OCI-LY1 (cell line): Measurements from ENCODE around the gene ACTRT2.

Experiments
- H2AFZ ChIP-seq: fragments of 200-600 bp; sonication (generic), shearing (Covaris generic); 2 replicates; pipeline ENCODE4 v1.6.0; 2014; ENCODE audit warnings: antibody characterized with exemption, mild to moderate bottlenecking, low read length
- H3F3A ChIP-seq: fragments of 200-600 bp; sonication (generic), shearing (Covaris generic); 2 replicates; pipeline ENCODE4 v1.6.0; 2014; ENCODE audit warnings: mild to moderate bottlenecking, antibody characterized with exemption, low read length, moderate library complexity; ENCODE audit not compliant: insufficient read depth
- H3K27ac ChIP-seq: fragments of 200-600 bp; sonication (generic); 2 replicates; pipeline ENCODE4 v1.5.1; 2014; ENCODE audit warnings: low read length, mixed run types, mild to moderate bottlenecking, low read depth; ENCODE audit not compliant: poor library complexity, severe bottlenecking
- H3K27me3 ChIP-seq: fragments of 200-600 bp; sonication (generic); 2 replicates; pipeline ENCODE4 v1.6.0; 2014; ENCODE audit warnings: antibody characterized with exemption, mild to moderate bottlenecking, low read length, moderate library complexity; ENCODE audit not compliant: insufficient read depth
- H3K36me3 ChIP-seq: fragments of 200-600 bp; sonication (generic); 2 replicates; pipeline ENCODE4 v1.6.1; 2014; ENCODE audit warnings: mild to moderate bottlenecking, antibody characterized with exemption, low read length, moderate library complexity, mixed read lengths; ENCODE audit not compliant: insufficient read depth
- H3K4me1 ChIP-seq: fragments of 200-600 bp; sonication (generic); 2 replicates; pipeline ENCODE4 v1.5.1; 2014; ENCODE audit warnings: mild to moderate bottlenecking, low read length, moderate library complexity; ENCODE audit not compliant: insufficient read depth, severe bottlenecking
- H3K4me2 ChIP-seq: fragments of 200-600 bp; sonication (generic), shearing (Covaris generic); 2 replicates; pipeline ENCODE4 v1.6.1; 2014; ENCODE audit warnings: low read length
- H3K4me3 ChIP-seq: fragments of 200-600 bp; sonication (generic); 2 replicates; pipeline ENCODE4 v1.5.1; 2014; ENCODE audit warnings: low read length, low read depth, mild to moderate bottlenecking, mixed read lengths; ENCODE audit not compliant: poor library complexity, severe bottlenecking
- H3K79me2 ChIP-seq: fragments of 200-600 bp; shearing (Covaris generic); 2 replicates; pipeline ENCODE4 v1.6.1; 2016; ENCODE audit warnings: mixed run types, low read length, mixed read lengths; ENCODE audit not compliant: insufficient read depth
- H3K9ac ChIP-seq: fragments of 200-600 bp; sonication (generic), shearing (Covaris generic); 2 replicates; pipeline ENCODE4 v1.6.1; 2014; ENCODE audit warnings: mild to moderate bottlenecking, low read length, mixed read lengths
- H3K9me2 ChIP-seq: fragments of 200-600 bp; sonication (generic), shearing (Covaris generic); 2 replicates; pipeline ENCODE4 v1.6.1; 2014; ENCODE audit warnings: low read depth, mild to moderate bottlenecking, low read length, mixed read lengths
- H3K9me3 ChIP-seq: fragments of 200-600 bp; shearing (Covaris generic); 2 replicates; pipeline ENCODE4 v1.6.1; 2014; ENCODE audit warnings: low read length, mixed read lengths
- H4K20me1 ChIP-seq: fragments of 200-600 bp; sonication (generic), shearing (Covaris generic); 2 replicates; pipeline ENCODE4 v1.6.0; 2016; ENCODE audit warnings: mild to moderate bottlenecking, low read length; ENCODE audit not compliant: insufficient read depth
- CTCF ChIP-seq: fragments of 200-600 bp; sonication (generic), shearing (Covaris generic); IDR thresholded peaks from 2 replicates; pipeline ENCODE4 v1.5.1; 2017; ENCODE audit warnings: mild to moderate bottlenecking, antibody characterized with exemption, low read length, moderate library complexity, mixed read lengths
- EZH2 ChIP-seq: fragments of 200-600 bp; sonication (generic), shearing (Covaris generic); IDR thresholded peaks from 2 replicates; pipeline ENCODE4 v1.8.0; 2017; ENCODE audit warnings: borderline replicate concordance, mixed run types, mild to moderate bottlenecking, antibody characterized with exemption, low read length, moderate library complexity, mixed read lengths

ACTRT2 gene

GRCh38 chr1:3051270-3052268, 30.3 kb downstream of the ACTRT2 start:
- Histone ChIP-seq H3K36me3 (no peaks in the 10 kb centered on the region), H3K27ac (no peak overlapping the region), H3K79me2 (no peaks in the 10 kb centered on the region), H3K9me3 (no peaks in the 10 kb centered on the region), H3K9ac (no peak overlapping the region), H3K4me2 (no peak overlapping the region), H3K27me3 (no peaks in the 10 kb centered on the region), H4K20me1 (no peaks in the 10 kb centered on the region), H3K4me3 (no peak overlapping the region), H3F3A (no peaks in the 10 kb centered on the region), H3K4me1 (no peaks in the 10 kb centered on the region), H3K9me2 (no peaks in the 10 kb centered on the region), H2AFZ (no peak overlapping the region)
- TF ChIP-seq EZH2 (no peak), CTCF (no peak)

GRCh38 chr1:3052501-3052900, 31.2 kb downstream of the ACTRT2 start:
- no peak overlapping the region for H3K4me2 ChIP-seq
- H3K4me1 ChIP-seq = no peaks in the 10 kb centered on the region
- TF ChIP-seq EZH2 (no peak), CTCF (no peak)
- H3K9me2 ChIP-seq = no peaks in the 10 kb centered on the region
- no peak overlapping the region for H3K9ac ChIP-seq
- no peak overlapping the region for H2AFZ ChIP-seq
- no peaks in the 10 kb centered on the region for H4K20me1 ChIP-seq
- H3K9me3 ChIP-seq = no peaks in the 10 kb centered on the region
- H3K27ac ChIP-seq = no peak overlapping the region
- no peaks in the 10 kb centered on the region for H3K36me3 ChIP-seq
- no peaks in the 10 kb centered on the region for H3F3A ChIP-seq
- H3K79me2 ChIP-seq = no peaks in the 10 kb centered on the region
- no peak overlapping the region for H3K4me3 ChIP-seq
- no peaks in the 10 kb centered on the region for H3K27me3 ChIP-seq

- Histone ChIP-seq H3K9me3 (no peaks in the 10 kb centered on the region), H3K4me3 (no peak overlapping the region), H2AFZ (no peak overlapping the region), H3K27ac (no peak overlapping the region), H3K9ac (no peak overlapping the region), H3F3A (no peaks in the 10 kb centered on the region), H3K4me1 (no peaks in the 10 kb centered on the region), H3K9me2 (no peaks in the 10 kb centered on the region), H3K27me3 (no peaks in the 10 kb centered on the region), H4K20me1 (no peaks in the 10 kb centered on the region), H3K79me2 (no peaks in the 10 kb centered on the region), H3K36me3 (no peaks in the 10 kb centered on the region), H3K4me2 (no peak overlapping the region)
- TF ChIP-seq EZH2 (no peak), CTCF (no peak)
Observed at GRCh38 chr1:3053366-3053980, 32.2 kb downstream of the ACTRT2 start.
